GM12891 (cell line): ENCODE data around the gene DCLK1.

ENCODE experiments used
- POLR2A ChIP-seq: IDR thresholded peaks from 2 replicates; pipeline ENCODE4 v1.6.1; 2011; ENCODE audit warnings: low read depth, low read length, control low read depth
- POLR2AphosphoS5 ChIP-seq: IDR thresholded peaks from 2 replicates; pipeline ENCODE4 v1.6.1; 2011; ENCODE audit warnings: low read depth, low read length, control low read depth

DNA sequence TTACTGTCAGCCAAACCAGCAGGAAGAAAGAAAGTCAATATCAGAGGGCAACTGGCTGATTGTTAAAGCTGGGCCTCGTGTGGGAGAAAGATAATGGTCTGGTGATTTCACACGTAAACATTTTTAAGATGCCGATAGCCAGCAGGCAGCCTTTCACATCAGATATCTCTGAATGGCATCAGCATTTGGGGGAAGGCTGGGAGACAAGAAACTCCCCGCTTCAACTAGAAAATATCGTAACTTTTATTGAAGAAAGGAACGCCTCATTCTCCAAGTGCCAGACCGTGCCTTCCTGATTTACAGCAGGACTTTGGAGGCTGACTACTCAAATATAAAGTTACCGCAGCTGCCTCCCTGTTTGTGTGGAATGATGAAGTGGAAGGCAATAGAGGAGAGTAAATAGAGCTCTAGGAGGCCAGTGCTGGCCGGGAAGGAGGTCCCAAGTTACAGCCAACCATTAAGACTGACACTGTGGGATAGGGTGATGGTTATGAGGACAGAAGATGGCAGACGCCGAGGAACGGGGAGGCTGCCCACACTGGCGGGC is 370.4 kb downstream of the DCLK1 start:
- TF ChIP-seq POLR2AphosphoS5 (no peak), POLR2A (no peak)
